Measurements from ENCODE around the gene SOX6.
"Not testable (repeated sequence)": the region's sequence is repeated elsewhere in the genome, so short reads cannot be mapped to it uniquely, and the experiment has no call there.

Gene SOX6

GRCh38 chr11:16397390-16397789 lies 41.0 kb upstream of the SOX6 start:
- Histone ChIP-seq H3K4me3 (no peak overlapping the region), H3K27ac (no peak overlapping the region)

DNA sequence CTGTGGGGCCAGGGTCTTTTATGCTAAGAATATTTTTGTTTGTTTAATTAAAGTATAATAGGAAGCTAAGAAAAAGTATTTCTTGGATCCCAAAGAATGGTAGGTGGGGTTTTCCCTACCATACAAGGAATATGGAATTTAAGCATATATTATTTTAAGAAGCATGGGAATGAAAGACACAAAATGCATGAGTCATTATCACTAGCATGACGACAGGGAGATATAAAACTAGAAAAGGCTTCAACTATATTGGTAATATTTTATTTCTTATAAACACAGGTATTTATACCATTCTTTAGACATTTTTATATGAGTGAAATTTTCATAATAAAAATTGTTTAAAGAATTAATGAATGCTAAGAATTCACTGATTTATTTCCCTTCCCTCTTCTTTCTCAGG lies 39.3 kb upstream of the SOX6 start:
- H3K36me3 ChIP-seq, result no peaks in the 10 kb centered on the region
- TF ChIP-seq, protein P1, sequence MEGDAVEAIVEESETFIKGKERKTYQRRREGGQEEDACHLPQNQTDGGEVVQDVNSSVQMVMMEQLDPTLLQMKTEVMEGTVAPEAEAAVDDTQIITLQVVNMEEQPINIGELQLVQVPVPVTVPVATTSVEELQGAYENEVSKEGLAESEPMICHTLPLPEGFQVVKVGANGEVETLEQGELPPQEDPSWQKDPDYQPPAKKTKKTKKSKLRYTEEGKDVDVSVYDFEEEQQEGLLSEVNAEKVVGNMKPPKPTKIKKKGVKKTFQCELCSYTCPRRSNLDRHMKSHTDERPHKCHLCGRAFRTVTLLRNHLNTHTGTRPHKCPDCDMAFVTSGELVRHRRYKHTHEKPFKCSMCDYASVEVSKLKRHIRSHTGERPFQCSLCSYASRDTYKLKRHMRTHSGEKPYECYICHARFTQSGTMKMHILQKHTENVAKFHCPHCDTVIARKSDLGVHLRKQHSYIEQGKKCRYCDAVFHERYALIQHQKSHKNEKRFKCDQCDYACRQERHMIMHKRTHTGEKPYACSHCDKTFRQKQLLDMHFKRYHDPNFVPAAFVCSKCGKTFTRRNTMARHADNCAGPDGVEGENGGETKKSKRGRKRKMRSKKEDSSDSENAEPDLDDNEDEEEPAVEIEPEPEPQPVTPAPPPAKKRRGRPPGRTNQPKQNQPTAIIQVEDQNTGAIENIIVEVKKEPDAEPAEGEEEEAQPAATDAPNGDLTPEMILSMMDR (IDR thresholded peaks at IDR 0.05), result no peak
- intact Hi-C loops (cut with DNase I; ENCODE audit: low total_unique reads), result no loop called here
- no peak overlapping the region for H3K27ac ChIP-seq
- DNase-seq, result no peak
- no peaks in the 10 kb centered on the region for H3K9me3 ChIP-seq
- H3K27me3 ChIP-seq, result no peaks in the 10 kb centered on the region
- H3K4me1 ChIP-seq, result peaks cover 0 to 25% (median 2%) of the 10 kb centered on the region in 4 donors
- no peak overlapping the region for H3K4me3 ChIP-seq

More at GRCh38 chr11:16397390-16397789, 41.0 kb upstream of the SOX6 start:
- Histone ChIP-seq H3K4me1 (peaks cover 0 to 25% (median 2%) of the 10 kb centered on the region in 4 donors), H3K27me3 (no peaks in the 10 kb centered on the region), H3K9me3 (no peaks in the 10 kb centered on the region), H3K36me3 (no peaks in the 10 kb centered on the region)
- TF ChIP-seq, protein P1 (IDR thresholded peaks at IDR 0.05), result no peak
- no peak for DNase-seq
- intact Hi-C loops (cut with DNase I; ENCODE audit: low total_unique reads), result no loop called here

DNA sequence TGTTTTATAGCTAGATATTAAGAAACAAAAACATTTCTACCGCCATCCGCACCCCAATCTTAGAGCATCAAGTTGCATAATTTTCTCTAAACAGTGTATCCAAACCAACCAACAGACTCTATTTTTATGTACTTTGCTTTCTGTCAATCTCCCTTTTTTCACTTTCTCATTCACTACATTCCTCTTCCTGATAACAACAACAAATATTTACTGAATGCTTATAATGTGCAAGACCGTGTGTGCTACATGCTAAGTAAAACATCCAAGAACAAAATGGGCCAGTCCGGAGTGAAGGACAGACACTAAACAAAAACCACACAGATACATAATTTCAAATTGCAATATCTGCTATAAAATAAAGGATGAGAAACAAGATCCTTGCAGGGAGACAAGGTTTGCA lies 38.6 kb upstream of the SOX6 start:
- no peaks in the 10 kb centered on the region for H3K36me3 ChIP-seq
- H3K9me3 ChIP-seq, result no peaks in the 10 kb centered on the region
- no peak overlapping the region for H3K4me3 ChIP-seq
- H3K27me3 ChIP-seq, result no peaks in the 10 kb centered on the region
- no peak for DNase-seq
- H3K27ac ChIP-seq, result no peak overlapping the region
- intact Hi-C loops (cut with DNase I; ENCODE audit: low total_unique reads), result no loop called here
- TF ChIP-seq, protein P1 (IDR thresholded peaks at IDR 0.05), result no peak
- H3K4me1 ChIP-seq, result peaks cover 0 to 25% (median 2%) of the 10 kb centered on the region in 4 donors

DNA sequence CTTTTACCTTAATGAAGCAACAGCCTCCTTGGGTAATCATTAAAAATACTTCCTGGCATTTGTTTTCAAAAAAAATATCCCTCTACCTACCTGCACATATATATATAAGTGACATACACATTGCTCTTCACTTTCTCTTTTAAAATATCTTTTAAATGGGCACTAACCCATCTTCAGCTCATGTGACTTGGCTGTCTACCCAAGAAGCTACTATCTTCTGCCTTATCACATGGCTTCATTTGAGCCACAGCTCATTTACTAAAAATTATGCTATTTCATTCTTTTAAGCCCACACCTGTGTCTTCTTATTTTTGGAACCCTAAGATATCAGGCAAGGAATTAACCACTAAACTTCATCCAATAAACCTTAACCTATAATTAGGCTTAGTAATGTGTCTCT lies 37.0 kb upstream of the SOX6 start:
- H3K27ac ChIP-seq, result no peak overlapping the region
- H3K4me1 ChIP-seq, result peaks cover 0 to 25% (median 2%) of the 10 kb centered on the region in 4 donors
- H3K36me3 ChIP-seq, result no peaks in the 10 kb centered on the region
- no peak overlapping the region for H3K4me3 ChIP-seq
- TF ChIP-seq, protein P1 (IDR thresholded peaks at IDR 0.05), result no peak
- intact Hi-C loops (cut with DNase I; ENCODE audit: low total_unique reads), result no loop called here
- H3K27me3 ChIP-seq, result no peaks in the 10 kb centered on the region
- no peak for DNase-seq
- no peaks in the 10 kb centered on the region for H3K9me3 ChIP-seq

DNA sequence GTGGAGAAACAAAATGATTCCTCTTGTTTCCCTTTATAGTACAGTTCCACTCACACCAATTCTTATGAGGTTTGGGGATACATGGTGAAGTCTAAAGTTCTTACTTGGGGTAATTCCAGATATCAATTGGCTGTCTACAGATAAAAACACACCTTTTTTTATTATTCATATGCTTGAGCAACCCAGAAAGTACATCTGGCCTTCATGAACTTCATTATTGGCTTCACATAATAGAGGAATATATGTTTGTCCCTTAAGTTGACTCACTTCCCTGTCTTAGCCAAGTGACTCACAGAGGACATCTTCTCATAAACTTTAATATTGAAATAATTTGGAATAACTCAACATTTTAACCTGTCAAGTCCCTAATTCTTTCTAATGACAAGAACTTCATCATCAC lies 36.3 kb upstream of the SOX6 start:
- H3K27ac ChIP-seq, result no peak overlapping the region
- H3K36me3 ChIP-seq, result no peaks in the 10 kb centered on the region
- no peaks in the 10 kb centered on the region for H3K9me3 ChIP-seq
- H3K27me3 ChIP-seq, result no peaks in the 10 kb centered on the region
- H3K4me3 ChIP-seq, result no peak overlapping the region
- DNase-seq, result no peak
- intact Hi-C loops (cut with DNase I; ENCODE audit: low total_unique reads), result no loop called here
- TF ChIP-seq, protein P1 (IDR thresholded peaks at IDR 0.05), result no peak
- H3K4me1 ChIP-seq, result peaks cover 0 to 25% (median 2%) of the 10 kb centered on the region in 4 donors

DNA sequence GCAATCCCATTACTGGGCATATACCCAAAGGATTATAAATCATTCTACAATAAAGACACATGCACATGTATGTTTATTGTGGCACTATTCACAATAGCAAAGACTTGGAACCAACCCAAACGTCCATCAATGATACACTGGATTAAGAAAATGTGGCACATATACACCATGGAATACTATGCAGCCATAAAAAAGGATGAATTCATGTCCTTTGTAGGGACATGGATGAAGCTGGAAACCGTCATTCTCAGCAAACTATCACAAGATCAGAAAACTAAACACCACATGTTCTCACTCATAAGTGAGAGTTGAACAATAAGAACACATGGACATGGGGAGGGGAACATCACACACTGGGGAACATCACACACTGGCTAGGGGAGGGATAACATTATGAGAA lies 34.5 kb upstream of the SOX6 start:
- H3K27ac ChIP-seq; intact Hi-C loops (cut with DNase I; ENCODE audit: low total_unique reads); H3K4me3 ChIP-seq; H3K36me3 ChIP-seq; H3K9me3 ChIP-seq; H3K27me3 ChIP-seq; DNase-seq: not testable (repeated sequence)
- peaks cover 0 to 21% (median 2%) of the 10 kb centered on the region in 4 donors for H3K4me1 ChIP-seq

All from tibial artery (tissue), 4 donors.